GM21423 (cell line): ENCODE measurements around the gene MYLK4.

Experiments
- ATAC-seq: cut with Tn5 transposase; IDR thresholded peaks from one replicate; pipeline ENCODE4 v1.9.1; 2021; ENCODE audit warnings: mild to moderate bottlenecking, moderate library complexity; ENCODE audit not compliant: unreplicated experiment

MYLK4 gene

GRCh38 chr6:2750832-2751231, at the start of gene MYLK4:
Gene MYLK4 (minus strand): TSS chr6:2750922. CDS start chr6:2749294, 1,628 bp downstream.
- no peak for ATAC-seq

- ATAC-seq: no peak
Observed at GRCh38 chr6:2799936-2800527, 49.3 kb upstream of the MYLK4 start.

- no peak for ATAC-seq
Observed at GRCh38 chr6:2798586-2799134, 47.9 kb upstream of the MYLK4 start.

- no peak for ATAC-seq
Observed at GRCh38 chr6:2797564-2798031, 46.9 kb upstream of the MYLK4 start.

- ATAC-seq: no peak
Observed at GRCh38 chr6:2796861-2797260, 46.1 kb upstream of the MYLK4 start.

- no peak for ATAC-seq
Observed at GRCh38 chr6:2795956-2796355, 45.2 kb upstream of the MYLK4 start.

GRCh38 chr6:2795162-2795561, 44.4 kb upstream of the MYLK4 start:
- no peak for ATAC-seq

GRCh38 chr6:2794171-2794730, 43.5 kb upstream of the MYLK4 start:
- no peak for ATAC-seq

- no peak for ATAC-seq
Observed at GRCh38 chr6:2793534-2794151, 42.9 kb upstream of the MYLK4 start.

- no peak for ATAC-seq
Observed at GRCh38 chr6:2792330-2793110, 41.8 kb upstream of the MYLK4 start.

- ATAC-seq: no peak
Observed at GRCh38 chr6:2791450-2791974, 40.8 kb upstream of the MYLK4 start.

GRCh38 chr6:2790588-2791449, 40.1 kb upstream of the MYLK4 start:
- peak; percentile 77 for ATAC-seq

GRCh38 chr6:2786269-2786668, 35.5 kb upstream of the MYLK4 start:
- ATAC-seq: no peak

- ATAC-seq: no peak
Observed at GRCh38 chr6:2784930-2785329, 34.2 kb upstream of the MYLK4 start.

- ATAC-seq: no peak
Observed at GRCh38 chr6:2784061-2784460, 33.3 kb upstream of the MYLK4 start.

- ATAC-seq: no peak
Observed at GRCh38 chr6:2783188-2783963, 32.7 kb upstream of the MYLK4 start.

- ATAC-seq: no peak
Observed at GRCh38 chr6:2782825-2783187, 32.1 kb upstream of the MYLK4 start.

- ATAC-seq: no peak
Observed at GRCh38 chr6:2782356-2782708, 31.6 kb upstream of the MYLK4 start.

GRCh38 chr6:2781685-2782355, 31.1 kb upstream of the MYLK4 start:
- ATAC-seq: no peak
